Smooth muscle cell (in vitro differentiated cells): ENCODE results near the gene WWP2. TPM values are rescaled to one million over a fixed set of nuclear protein-coding genes. Genes with fewer than 3 reads are reported as not detected.
"Not testable (repeated sequence)": the region's sequence is repeated elsewhere in the genome, so short reads cannot be mapped to it uniquely, and the experiment has no call there.

Experiments used
- DNase-seq: peaks from one replicate; lab custom pipeline; 2025; ENCODE audit not compliant: unreplicated experiment; lab: John Stamatoyannopoulos, UW
- H2AFZ ChIP-seq: fragments of 200-600 bp; sonication (generic); 2 replicates; pipeline ENCODE4 v1.6.0; 2016; ENCODE audit warnings: antibody characterized with exemption, low read depth, mild to moderate bottlenecking
- H3F3A ChIP-seq: fragments of 200-600 bp; sonication (generic); 2 replicates; pipeline ENCODE4 v1.6.0; 2017; ENCODE audit warnings: antibody characterized with exemption, low read depth
- H3K27ac ChIP-seq: fragments of 200-600 bp; sonication (generic); 2 replicates; pipeline ENCODE4 v1.5.1; 2016; ENCODE audit warnings: low read depth, mild to moderate bottlenecking
- H3K27me3 ChIP-seq: fragments of 200-600 bp; sonication (generic); 2 replicates; pipeline ENCODE4 v1.6.1; 2016; ENCODE audit warnings: low read depth, mild to moderate bottlenecking
- H3K36me3 ChIP-seq: fragments of 200-600 bp; sonication (generic); 2 replicates; pipeline ENCODE4 v1.5.1; 2016; ENCODE audit warnings: low read depth
- H3K4me1 ChIP-seq: fragments of 200-600 bp; sonication (generic); 2 replicates; pipeline ENCODE4 v1.5.1; 2016; ENCODE audit warnings: low read depth
- H3K4me2 ChIP-seq: fragments of 200-600 bp; sonication (generic); 2 replicates; pipeline ENCODE4 v1.6.0; 2016; ENCODE audit warnings: mild to moderate bottlenecking
- H3K4me3 ChIP-seq: fragments of 200-600 bp; sonication (generic); 2 replicates; pipeline ENCODE4 v1.5.1; 2016; ENCODE audit warnings: mild to moderate bottlenecking
- H3K79me2 ChIP-seq: fragments of 200-600 bp; sonication (generic); 2 replicates; pipeline ENCODE4 v1.6.0; 2016; ENCODE audit warnings: low read depth, mild to moderate bottlenecking
- H3K9ac ChIP-seq: fragments of 200-600 bp; sonication (generic); 2 replicates; pipeline ENCODE4 v1.6.0; 2016; ENCODE audit warnings: low read depth
- H3K9me3 ChIP-seq: fragments of 200-600 bp; sonication (generic); replicated peaks from 2 replicates; pipeline ENCODE4 v1.5.1; 2016; ENCODE audit warnings: low read depth
- H4K20me1 ChIP-seq: fragments of 200-600 bp; sonication (generic); 2 replicates; pipeline ENCODE4 v1.6.0; 2016; ENCODE audit warnings: low read depth
- WGBS: methylation state at CpG from one replicate; pipeline ENCODE4 v1.1.7; 2016; ENCODE audit warnings: low lambda C conversion rate; 5-methylcytosine and 5-hydroxymethylcytosine counted together
- polyA plus RNA-seq: library from polyadenylated mRNA; unstranded; fragments of >200 nt; fragmentation: Nextera tagmentation; extraction: Ambion mirVana; gene quantifications from 2 replicates; pipeline ENCODE4 v1.2.1, GENCODE V29; 2016
- total RNA-seq: library from RNA; depleted of rRNA; stranded (reverse); fragments of >200 nt; gene quantifications from 2 replicates; pipeline ENCODE4 v1.2.3, GENCODE V29; 2014
- TF ChIP-seq, protein P1 (sequence below): fragments of 200-600 bp; sonication (generic); IDR thresholded peaks from 2 replicates; pipeline ENCODE4 v1.5.1; 2017; ENCODE audit warnings: borderline replicate concordance, mild to moderate bottlenecking, antibody characterized with exemption; ENCODE audit not compliant: insufficient read depth, poor library complexity, severe bottlenecking

Gene WWP2
- total and polyA plus RNA-seq, 2 experiments from 2014 or later, result 7.8 to 9.0 TPM

DNA sequence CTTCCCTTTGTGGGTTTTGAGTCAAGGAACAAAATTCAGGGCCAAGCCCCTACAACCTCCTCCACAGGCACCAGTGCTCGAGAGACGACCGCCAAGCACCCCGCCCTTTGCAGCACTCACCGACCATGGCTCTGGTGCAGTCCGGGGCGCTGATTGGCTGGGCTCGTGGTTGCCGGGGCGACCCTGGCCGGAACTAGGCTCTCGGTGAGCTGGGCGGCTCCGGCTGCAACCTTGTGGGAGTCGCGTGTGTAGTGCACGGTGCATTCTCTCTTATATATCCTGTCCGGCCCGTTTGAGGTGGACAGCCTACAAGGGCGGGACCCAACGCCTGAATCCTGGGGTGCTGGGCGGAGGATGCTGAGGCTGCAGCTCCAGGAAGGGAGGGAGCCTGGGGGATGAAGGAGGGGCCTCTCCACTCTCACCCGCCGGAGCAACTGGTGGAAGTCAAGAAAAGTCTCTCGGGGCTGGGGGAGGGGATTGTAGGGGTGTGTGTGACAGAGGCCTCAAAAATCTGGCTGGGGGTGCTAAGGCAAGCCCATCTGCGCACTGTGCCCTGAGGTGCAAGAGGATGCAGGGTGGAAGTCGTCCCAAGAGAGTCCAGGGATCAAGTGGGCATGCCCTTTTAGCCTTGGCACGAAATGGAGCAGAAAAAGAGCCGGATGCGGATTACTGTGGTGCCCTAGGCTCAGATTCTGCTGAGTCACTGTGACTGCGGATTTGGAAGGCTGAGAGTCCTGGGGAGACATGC is 35.6 kb upstream of the WWP2 start, which contains the start of gene NQO1:
NQO1 (minus strand) TSS at position 248 of the 748 bp plus-strand sequence; CDS start at position 127, 121 bp downstream.
- peak within 1 kb of the TSS; percentile 88 for H3K27ac ChIP-seq
- peaks cover 10% of the 10 kb centered on the region for H3K4me1 ChIP-seq
- no peaks in the 10 kb centered on the region for H3K36me3 ChIP-seq
- H3K9ac ChIP-seq, result peak within 1 kb of the TSS; percentile 85
- H3K79me2 ChIP-seq, result peaks cover 18% of the 10 kb centered on the region
- no peaks in the 10 kb centered on the region for H3K9me3 ChIP-seq
- peak within 1 kb of the TSS; percentile 40 for H2AFZ ChIP-seq
- TF ChIP-seq, protein P1, sequence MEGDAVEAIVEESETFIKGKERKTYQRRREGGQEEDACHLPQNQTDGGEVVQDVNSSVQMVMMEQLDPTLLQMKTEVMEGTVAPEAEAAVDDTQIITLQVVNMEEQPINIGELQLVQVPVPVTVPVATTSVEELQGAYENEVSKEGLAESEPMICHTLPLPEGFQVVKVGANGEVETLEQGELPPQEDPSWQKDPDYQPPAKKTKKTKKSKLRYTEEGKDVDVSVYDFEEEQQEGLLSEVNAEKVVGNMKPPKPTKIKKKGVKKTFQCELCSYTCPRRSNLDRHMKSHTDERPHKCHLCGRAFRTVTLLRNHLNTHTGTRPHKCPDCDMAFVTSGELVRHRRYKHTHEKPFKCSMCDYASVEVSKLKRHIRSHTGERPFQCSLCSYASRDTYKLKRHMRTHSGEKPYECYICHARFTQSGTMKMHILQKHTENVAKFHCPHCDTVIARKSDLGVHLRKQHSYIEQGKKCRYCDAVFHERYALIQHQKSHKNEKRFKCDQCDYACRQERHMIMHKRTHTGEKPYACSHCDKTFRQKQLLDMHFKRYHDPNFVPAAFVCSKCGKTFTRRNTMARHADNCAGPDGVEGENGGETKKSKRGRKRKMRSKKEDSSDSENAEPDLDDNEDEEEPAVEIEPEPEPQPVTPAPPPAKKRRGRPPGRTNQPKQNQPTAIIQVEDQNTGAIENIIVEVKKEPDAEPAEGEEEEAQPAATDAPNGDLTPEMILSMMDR, result no peak
- H3K4me2 ChIP-seq, result peak within 1 kb of the TSS; percentile 86
- no peaks in the 10 kb centered on the region for H4K20me1 ChIP-seq
- H3F3A ChIP-seq, result no peaks in the 10 kb centered on the region
- H3K4me3 ChIP-seq, result peak within 1 kb of the TSS; percentile 62
- WGBS, result 1% methylated on average over 31 of the region's 31 CpGs
- no peaks in the 10 kb centered on the region for H3K27me3 ChIP-seq
- DNase-seq, result peak; percentile 78

DNA sequence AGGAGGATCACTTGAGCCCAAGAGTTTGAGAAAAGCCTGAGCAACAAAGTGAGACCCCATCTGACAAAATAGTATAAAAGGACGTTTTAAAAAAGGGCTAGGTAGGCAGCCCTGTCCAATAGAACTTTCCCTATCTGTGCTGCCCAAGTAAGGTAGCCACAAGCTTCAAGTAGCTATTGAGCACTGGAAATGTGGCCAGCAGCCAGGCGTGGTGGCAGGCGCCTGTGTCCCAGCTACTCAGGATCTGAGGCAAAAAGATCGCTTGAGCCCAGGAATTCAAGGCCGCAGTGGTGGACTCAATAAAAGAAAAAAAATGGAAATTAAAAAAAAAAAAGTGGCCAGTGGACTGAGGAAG is 34.2 kb upstream of the WWP2 start:
- 74% methylated on average over 5 of the region's 5 CpGs for WGBS

DNA sequence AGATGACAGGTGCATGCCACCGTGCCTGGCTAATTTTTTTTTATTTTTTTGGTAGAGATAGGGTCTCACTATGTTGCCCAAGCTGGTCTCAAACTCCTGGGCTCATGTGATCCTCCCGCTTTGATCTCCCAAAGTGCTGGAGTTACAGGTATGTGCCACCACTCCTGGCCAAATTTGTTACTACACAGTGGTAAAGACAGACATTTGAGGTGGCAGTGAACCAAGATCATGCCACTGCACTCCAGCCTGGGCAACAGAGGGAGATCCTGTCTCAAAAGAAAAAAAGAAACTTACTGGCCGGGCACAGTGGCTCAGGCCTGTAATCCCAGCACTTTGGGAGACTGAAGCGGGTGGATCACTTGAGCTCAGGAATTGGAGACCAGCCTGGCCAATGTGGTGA is 33.1 kb upstream of the WWP2 start:
- H3K36me3 ChIP-seq, DNase-seq, H3K9ac ChIP-seq, H3K4me1 ChIP-seq, H3F3A ChIP-seq, H3K27ac ChIP-seq, H2AFZ ChIP-seq, H3K4me2 ChIP-seq, H3K79me2 ChIP-seq, H4K20me1 ChIP-seq, H3K27me3 ChIP-seq, H3K9me3 ChIP-seq, H3K4me3 ChIP-seq: not testable (repeated sequence)
- 90% methylated on average over 4 of the region's 4 CpGs for WGBS

More for the DNA sequence above, 34.2 kb upstream of the WWP2 start:
- H3K27ac ChIP-seq, result peak overlapping the region; percentile 88
- H3K27me3 ChIP-seq, result no peaks in the 10 kb centered on the region
- H2AFZ ChIP-seq, result no peak overlapping the region
- peak overlapping the region; percentile 71 for H3K9ac ChIP-seq
- no peaks in the 10 kb centered on the region for H4K20me1 ChIP-seq
- peaks cover 10% of the 10 kb centered on the region for H3K4me1 ChIP-seq
- no peaks in the 10 kb centered on the region for H3F3A ChIP-seq
- H3K9me3 ChIP-seq, result no peaks in the 10 kb centered on the region
- no peak for DNase-seq
- H3K36me3 ChIP-seq, result no peaks in the 10 kb centered on the region
- H3K4me3 ChIP-seq, result peak overlapping the region; percentile 62
- TF ChIP-seq, protein P1, result no peak
- peaks cover 10% of the 10 kb centered on the region for H3K79me2 ChIP-seq
- H3K4me2 ChIP-seq, result peak overlapping the region; percentile 86

DNA sequence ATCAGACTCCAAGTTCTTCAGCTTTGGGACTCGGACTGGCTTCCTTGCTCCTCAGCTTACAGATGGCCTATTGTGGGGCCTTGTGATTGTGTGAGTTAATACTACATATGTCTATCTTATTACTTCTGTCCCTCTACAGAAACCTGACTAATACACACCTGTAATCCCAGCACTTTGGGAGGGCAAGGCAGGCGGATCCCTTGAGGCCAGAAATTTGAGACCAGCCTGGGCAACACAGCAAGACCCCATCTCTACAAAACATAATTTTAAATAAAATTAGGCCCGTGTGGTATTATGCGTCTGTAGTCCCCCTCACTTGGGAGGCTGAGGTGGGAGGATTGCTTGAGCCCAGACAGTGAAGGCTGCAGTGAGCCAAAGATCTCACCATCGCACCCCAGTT is 30.9 kb upstream of the WWP2 start:
- not testable (repeated sequence) for H3F3A ChIP-seq, H3K9me3 ChIP-seq, H3K79me2 ChIP-seq, DNase-seq, H3K27me3 ChIP-seq, H3K4me3 ChIP-seq, H3K4me2 ChIP-seq, H3K9ac ChIP-seq, H3K4me1 ChIP-seq, H3K27ac ChIP-seq, H3K36me3 ChIP-seq, H4K20me1 ChIP-seq, H2AFZ ChIP-seq
- WGBS, result 80% methylated on average over 5 of the region's 5 CpGs
